BE2C (cell line): ENCODE measurements around the gene INVS.
"Not testable (repeated sequence)": the region's sequence is repeated elsewhere in the genome, so short reads cannot be mapped to it uniquely, and the experiment has no call there.

Source experiments
- DNase-seq: peaks from one replicate; pipeline ENCODE4 v3.0.0-alpha.2; 2020
- H3K27me3 ChIP-seq: fragments of 250-450 bp; sonication (Bioruptor Pico); 2 replicates; pipeline ENCODE4 v1.5.1; 2020; ENCODE audit warnings: mild to moderate bottlenecking
- H3K36me3 ChIP-seq: fragments of 250-450 bp; sonication (Bioruptor Pico); 2 replicates; pipeline ENCODE4 v1.5.1; 2020; ENCODE audit warnings: mild to moderate bottlenecking
- H3K4me1 ChIP-seq: fragments of 250-450 bp; sonication (Bioruptor Pico); 2 replicates; pipeline ENCODE4 v1.5.1; 2020
- H3K4me3 ChIP-seq: 2 replicates; pipeline ENCODE4 v1.5.1; 2011; ENCODE audit warnings: low read depth, low read length
- H3K9me3 ChIP-seq: fragments of 250-450 bp; sonication (Bioruptor Pico); 2 replicates; pipeline ENCODE4 v1.5.1; 2020
- TF ChIP-seq, protein P1 (sequence below): IDR thresholded peaks from 2 replicates; pipeline ENCODE4 v1.5.1; 2012; ENCODE audit warnings: mild to moderate bottlenecking, low read depth, low read length

INVS gene

GRCh38 chr9:100088202-100088601 is 10.8 kb upstream of the INVS start:
- TF ChIP-seq, protein P1, sequence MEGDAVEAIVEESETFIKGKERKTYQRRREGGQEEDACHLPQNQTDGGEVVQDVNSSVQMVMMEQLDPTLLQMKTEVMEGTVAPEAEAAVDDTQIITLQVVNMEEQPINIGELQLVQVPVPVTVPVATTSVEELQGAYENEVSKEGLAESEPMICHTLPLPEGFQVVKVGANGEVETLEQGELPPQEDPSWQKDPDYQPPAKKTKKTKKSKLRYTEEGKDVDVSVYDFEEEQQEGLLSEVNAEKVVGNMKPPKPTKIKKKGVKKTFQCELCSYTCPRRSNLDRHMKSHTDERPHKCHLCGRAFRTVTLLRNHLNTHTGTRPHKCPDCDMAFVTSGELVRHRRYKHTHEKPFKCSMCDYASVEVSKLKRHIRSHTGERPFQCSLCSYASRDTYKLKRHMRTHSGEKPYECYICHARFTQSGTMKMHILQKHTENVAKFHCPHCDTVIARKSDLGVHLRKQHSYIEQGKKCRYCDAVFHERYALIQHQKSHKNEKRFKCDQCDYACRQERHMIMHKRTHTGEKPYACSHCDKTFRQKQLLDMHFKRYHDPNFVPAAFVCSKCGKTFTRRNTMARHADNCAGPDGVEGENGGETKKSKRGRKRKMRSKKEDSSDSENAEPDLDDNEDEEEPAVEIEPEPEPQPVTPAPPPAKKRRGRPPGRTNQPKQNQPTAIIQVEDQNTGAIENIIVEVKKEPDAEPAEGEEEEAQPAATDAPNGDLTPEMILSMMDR, result no peak
- DNase-seq, result no peak
- H3K36me3 ChIP-seq, result no peaks in the 10 kb centered on the region
- no peak overlapping the region for H3K4me3 ChIP-seq
- no peaks in the 10 kb centered on the region for H3K27me3 ChIP-seq
- no peaks in the 10 kb centered on the region for H3K9me3 ChIP-seq
- peaks cover 11% of the 10 kb centered on the region; the same call in 1 of the 2 replicates for H3K4me1 ChIP-seq

DNA sequence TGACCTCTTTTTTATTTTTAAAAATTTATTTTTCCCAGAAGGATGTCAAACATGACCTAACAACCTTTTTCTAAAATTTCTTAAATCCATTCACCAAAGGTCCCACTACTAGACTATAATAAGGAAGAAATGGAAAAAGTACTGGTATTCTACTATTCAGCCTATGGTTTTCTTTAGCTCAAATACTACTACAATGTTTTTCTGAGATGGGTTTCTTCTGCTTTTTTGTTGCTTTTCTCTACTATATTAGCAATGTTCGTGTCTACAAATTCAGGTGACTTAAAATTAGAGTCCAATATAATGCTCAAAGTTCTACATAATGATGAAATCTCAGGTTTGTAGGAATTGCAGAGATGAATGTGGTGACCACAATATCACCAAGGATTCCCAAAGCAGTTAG is 8.2 kb upstream of the INVS start:
- H3K9me3 ChIP-seq, result no peaks in the 10 kb centered on the region

DNA sequence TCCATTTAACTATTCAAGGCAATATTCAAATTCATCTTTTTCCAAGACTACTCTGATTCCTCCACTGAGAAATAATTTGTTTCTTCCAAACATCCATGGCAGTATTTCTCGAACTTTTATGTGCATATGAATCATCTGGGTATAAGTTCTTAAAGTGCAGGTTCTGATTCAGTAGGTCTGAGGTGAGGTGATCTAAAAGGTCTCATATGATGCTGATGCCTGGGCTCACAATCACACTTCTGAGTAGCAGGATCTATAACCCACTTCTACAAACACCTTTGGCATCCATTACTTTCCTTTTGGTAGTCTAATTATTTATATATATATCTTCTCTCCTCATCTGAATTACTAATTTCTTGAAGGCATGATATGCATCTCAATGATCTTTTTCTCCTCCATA is 7.4 kb upstream of the INVS start:
- no peaks in the 10 kb centered on the region for H3K27me3 ChIP-seq
- no peak for DNase-seq
- no peaks in the 10 kb centered on the region for H3K9me3 ChIP-seq
- H3K4me1 ChIP-seq, result peaks cover 8% of the 10 kb centered on the region; the same call in 1 of the 2 replicates
- TF ChIP-seq, protein P1, result no peak
- no peak overlapping the region for H3K4me3 ChIP-seq
- H3K36me3 ChIP-seq, result no peaks in the 10 kb centered on the region

More for the DNA sequence above, 8.2 kb upstream of the INVS start:
- Histone ChIP-seq H3K36me3 (no peaks in the 10 kb centered on the region), H3K4me3 (no peak overlapping the region), H3K4me1 (peaks cover 11% of the 10 kb centered on the region; the same call in 1 of the 2 replicates), H3K27me3 (no peaks in the 10 kb centered on the region)
- TF ChIP-seq, protein P1, result no peak
- no peak for DNase-seq

DNA sequence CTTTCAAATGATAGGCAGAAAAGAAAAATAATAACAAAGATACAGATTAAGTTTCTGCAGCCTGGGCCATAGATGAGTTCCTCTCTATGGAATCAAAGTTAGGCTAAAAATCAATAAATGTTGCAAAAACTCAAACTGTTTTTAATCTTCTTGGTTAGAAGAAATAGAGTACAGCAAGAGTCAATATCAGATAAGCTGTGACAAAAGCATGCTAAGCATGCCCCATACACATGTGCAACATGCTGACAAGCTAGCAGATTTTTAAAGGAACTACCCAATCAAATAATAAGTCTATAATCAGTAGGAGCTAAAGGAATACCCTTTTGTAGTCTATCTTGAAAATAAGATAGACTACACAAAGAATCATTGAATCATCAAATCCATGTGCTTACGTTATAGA is 7.0 kb upstream of the INVS start:
- H3K27me3 ChIP-seq, result no peaks in the 10 kb centered on the region
- H3K36me3 ChIP-seq, result no peaks in the 10 kb centered on the region
- H3K4me1 ChIP-seq, result peaks cover 8% of the 10 kb centered on the region; the same call in 1 of the 2 replicates
- no peak overlapping the region for H3K4me3 ChIP-seq
- no peak for DNase-seq
- TF ChIP-seq, protein P1, result no peak
- no peaks in the 10 kb centered on the region for H3K9me3 ChIP-seq

DNA sequence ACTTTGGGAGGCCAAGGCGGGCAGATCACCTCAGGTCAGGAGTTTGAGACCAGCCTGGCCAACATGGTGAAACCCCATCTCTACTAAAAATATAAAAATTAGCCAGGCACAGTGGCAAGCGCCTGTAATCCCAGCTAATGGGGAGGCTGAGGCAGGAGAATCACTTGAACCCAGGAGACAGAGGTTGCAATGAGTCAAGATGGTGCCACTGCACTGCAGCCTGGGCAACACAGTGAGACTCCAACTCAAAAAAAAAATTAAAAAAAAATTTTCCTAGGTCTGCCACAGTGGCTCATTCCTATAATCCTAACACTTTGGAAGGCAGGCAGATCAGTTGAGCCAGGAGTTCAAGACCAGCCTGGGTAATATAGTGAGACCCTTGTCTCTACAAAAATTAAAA is 4.6 kb upstream of the INVS start:
- H3K4me3 ChIP-seq, H3K27me3 ChIP-seq, DNase-seq, H3K4me1 ChIP-seq, H3K36me3 ChIP-seq, H3K9me3 ChIP-seq: not testable (repeated sequence)

DNA sequence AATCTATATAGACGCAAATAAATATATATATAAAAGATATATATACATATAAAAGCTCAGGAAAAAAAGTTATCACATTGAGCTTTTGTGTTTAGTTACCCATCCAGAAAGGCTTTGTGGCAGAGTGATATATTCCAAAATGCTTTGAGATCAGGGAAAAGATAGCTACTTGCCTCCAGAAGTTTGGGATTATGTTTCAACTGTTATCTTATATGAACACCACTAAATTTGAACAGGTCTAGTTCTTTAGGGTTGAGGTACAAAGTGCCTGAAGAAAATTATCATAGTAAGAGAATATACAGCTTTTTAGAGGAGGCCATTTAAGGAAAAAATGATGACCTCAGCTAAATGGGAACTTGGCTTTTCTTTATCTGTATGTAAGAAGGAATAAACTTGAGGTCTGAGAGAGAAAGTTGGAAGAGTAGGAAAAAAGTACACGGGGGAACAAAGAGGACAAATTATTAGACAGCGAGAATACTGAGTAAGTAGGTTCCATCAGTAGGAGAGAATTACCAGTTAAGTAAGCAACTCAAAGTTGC is 2.6 kb upstream of the INVS start:
- Histone ChIP-seq H3K36me3 (no peaks in the 10 kb centered on the region), H3K4me3 (no peak overlapping the region), H3K4me1 (no peaks in the 10 kb centered on the region), H3K9me3 (no peaks in the 10 kb centered on the region), H3K27me3 (no peaks in the 10 kb centered on the region)
- TF ChIP-seq, protein P1, result no peak
- no peak for DNase-seq
